Retinal pigment epithelial cell (primary cell): ENCODE data around the gene DCAF7.

Experiments
- DNase-seq: peaks from one replicate; pipeline ENCODE4 v3.0.0-alpha.2; 2010; ENCODE audit warnings: low read depth
- H3K4me3 ChIP-seq: 2 replicates; pipeline ENCODE4 v1.5.1; 2011; ENCODE audit warnings: mild to moderate bottlenecking, low read length, control low read depth, moderate library complexity
- TF ChIP-seq, protein P1 (sequence below): conservative IDR thresholded peaks from 2 replicates; pipeline ENCODE4 v1.5.1; 2011; ENCODE audit warnings: low read depth, low read length, control low read depth, inconsistent platforms

The DCAF7 gene

DNA sequence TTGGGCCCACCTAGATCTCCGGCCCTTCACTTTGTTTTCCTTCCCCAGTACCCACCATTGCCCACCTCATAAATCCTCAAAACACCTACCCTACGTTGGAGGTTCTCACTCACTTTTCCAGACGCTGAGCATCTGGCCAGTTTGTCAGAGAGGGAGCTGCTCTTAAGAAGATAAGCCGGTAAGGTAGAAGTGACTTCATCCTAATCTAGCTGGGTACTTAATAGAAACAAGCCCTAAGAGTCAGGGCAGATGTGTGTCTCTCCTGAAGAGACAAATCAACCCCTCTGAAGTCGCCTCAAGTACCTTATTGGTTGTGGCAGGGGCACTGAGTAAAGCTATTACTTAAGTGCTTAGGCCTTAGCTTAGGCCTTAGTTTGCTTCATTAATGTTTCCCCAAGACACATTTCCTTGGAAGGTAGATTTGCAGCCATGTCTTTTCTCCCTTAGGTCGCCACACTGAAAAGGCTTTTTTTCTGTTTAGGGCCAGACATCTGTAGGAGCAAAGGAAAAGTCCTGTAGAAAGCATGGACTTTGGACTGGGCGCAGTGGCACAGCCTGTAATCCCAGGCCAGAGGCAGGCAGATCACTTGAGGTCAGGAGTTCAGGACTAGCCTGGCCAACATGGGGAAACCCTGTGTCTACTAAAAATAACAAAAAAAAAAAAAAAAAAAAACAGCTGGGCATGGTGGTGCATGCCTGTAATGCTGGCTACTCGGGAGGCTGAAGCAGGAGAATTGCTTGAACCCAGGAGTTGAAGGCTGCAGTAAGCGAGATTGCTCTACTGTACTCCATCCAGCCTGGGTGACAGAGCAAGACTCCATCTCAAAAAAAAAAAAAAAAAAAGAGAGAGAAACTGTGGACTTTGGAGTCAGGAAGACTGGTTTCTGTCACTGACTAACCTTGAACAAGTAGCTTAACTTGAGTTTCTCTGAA is 51.4 kb downstream of the DCAF7 start:
- DNase-seq: no peak
- peak overlapping the region; percentile 84 for H3K4me3 ChIP-seq
- TF ChIP-seq, protein P1, sequence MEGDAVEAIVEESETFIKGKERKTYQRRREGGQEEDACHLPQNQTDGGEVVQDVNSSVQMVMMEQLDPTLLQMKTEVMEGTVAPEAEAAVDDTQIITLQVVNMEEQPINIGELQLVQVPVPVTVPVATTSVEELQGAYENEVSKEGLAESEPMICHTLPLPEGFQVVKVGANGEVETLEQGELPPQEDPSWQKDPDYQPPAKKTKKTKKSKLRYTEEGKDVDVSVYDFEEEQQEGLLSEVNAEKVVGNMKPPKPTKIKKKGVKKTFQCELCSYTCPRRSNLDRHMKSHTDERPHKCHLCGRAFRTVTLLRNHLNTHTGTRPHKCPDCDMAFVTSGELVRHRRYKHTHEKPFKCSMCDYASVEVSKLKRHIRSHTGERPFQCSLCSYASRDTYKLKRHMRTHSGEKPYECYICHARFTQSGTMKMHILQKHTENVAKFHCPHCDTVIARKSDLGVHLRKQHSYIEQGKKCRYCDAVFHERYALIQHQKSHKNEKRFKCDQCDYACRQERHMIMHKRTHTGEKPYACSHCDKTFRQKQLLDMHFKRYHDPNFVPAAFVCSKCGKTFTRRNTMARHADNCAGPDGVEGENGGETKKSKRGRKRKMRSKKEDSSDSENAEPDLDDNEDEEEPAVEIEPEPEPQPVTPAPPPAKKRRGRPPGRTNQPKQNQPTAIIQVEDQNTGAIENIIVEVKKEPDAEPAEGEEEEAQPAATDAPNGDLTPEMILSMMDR: no peak

DNA sequence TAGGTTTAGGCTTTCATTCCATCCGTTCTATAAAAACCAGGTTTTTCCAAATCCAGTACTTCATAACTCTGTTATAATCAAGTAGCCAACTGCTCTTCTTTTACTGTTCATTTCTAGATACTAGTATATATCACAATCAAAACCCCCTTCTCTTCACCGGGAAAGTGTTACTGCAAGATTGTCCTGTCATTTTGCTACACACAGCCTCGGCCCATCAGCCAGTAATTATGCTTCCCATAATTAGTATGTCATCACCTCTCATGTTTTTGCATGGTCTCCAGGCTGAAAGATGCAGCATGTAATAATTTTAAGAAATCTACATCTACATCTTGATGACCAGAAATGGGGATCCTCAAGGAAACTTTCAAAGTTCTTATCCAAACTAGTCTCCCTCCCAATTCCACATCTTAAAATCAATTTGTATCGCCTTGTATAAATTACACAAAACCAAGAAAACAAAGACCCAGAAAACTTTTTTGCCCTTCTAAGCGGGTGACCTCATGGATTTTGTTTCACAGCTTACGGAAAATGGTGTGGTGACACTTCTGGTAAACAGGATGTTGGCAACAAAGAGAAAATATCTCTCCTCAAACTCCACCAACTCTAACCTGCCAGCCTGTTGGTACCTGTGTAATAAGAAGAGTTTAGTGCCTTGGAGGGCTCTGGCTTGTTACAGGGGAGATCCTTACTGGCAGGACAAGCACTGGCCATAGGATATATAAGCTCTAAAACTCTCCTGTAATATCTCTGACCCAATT is 59.7 kb downstream of the DCAF7 start:
- TF ChIP-seq, protein P1: no peak
- H3K4me3 ChIP-seq: no peak overlapping the region
- DNase-seq: no peak

DNA sequence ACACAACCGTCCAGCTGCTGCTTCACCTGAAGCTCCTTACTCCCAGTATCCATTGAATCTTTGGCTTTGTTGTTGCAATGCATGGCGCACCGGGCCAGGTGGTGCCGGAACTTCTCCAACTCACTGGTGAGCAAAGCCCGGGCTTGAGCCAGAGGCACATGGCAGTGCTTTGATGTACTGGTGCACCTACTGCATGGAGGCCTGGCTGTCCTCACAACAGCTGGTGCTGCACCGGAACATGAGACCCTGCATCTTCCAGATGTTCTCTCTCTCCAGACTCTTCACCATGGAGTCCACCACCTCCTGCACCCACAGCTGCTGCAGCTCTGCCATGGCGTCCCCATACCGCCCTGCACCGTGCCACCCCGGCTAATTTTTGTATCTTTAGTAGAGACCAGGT is 60.6 kb downstream of the DCAF7 start:
- H3K4me3 ChIP-seq: no peak overlapping the region
- TF ChIP-seq, protein P1: no peak
- DNase-seq: no peak

DNA sequence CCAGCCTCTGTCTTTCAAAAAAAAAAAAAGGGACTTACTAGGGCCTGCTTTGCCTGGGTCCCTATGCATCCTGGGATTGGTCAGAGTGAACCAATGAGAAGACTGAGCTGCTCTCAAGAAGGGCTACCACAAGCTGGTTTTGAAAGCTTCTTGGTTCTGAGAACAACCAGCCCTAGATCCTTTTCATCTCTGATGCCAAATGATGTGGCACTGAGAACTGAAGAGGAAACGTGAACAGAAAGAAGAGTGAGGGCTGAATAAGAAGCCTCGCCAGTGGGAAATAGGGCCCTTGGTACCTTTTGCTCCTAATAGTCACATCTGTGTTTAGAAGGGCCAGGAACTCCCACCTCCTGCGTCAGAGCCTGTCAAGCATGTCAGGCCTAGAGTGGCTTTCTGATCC is 61.1 kb downstream of the DCAF7 start:
- TF ChIP-seq, protein P1: no peak
- H3K4me3 ChIP-seq: no peak overlapping the region
- no peak for DNase-seq

DNA sequence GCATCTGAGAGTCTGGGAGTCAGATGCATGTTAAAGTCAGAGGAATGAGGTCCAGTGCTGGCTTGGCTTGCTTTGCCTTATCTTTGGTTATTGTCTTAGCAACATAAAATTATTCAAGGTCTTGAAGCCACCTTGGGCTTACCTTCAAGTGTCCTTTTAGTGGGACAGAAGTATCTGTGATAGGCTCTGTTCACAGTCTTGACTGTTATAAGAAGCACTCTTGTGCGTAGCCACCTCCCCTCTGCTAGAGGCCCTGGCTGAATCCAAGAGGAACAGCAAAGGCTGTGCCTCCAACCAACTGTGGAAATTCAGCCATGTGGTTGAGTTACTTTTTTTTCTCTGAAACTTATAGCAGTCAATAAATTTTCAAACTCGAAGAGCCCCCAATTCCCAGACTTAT is 63.4 kb downstream of the DCAF7 start:
- no peak for DNase-seq
- TF ChIP-seq, protein P1: no peak
- H3K4me3 ChIP-seq: no peak overlapping the region

- DNase-seq: no peak
- H3K4me3 ChIP-seq: peak overlapping the region; percentile 74
- TF ChIP-seq, protein P1: no peak
Measured at GRCh38 chr17:63621229-63621683, 71.0 kb downstream of the DCAF7 start.
